ENCODE results near the gene UBASH3A. TPM values are rescaled to one million over a fixed set of nuclear protein-coding genes. Genes with fewer than 3 reads are reported as not detected.

Gene UBASH3A
- total RNA-seq, 1 experiment from 2014 or later, result 0.07 TPM

DNA sequence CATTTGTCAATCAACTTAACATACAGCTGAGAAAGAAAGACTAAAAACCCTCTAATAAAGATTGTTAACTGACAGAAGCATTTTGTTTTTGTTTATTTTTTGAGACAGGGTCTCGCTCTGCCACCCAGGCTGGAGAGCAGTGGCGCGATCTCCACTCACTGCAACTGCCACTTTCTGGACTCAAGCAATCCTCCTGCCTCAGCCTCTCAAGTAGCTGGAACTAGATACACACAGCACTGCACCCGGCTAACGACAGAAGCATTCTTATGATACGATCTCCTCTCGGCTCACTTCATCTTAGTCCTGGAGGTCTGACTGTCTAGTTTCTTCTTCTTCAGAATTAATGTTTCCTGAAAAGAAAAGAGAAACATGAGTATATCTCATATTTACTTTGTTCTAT is 68.8 kb downstream of the UBASH3A start:
- intact Hi-C loops (cut with micrococcal nuclease), result no loop called here
- RAD21 ChIA-PET (ENCODE audit: low non-redundant PET in 1 of 2, low total read pairs in 2 of 2, uncharacterized antibody in 2 of 2, unreplicated experiment in 2 of 2), result no interaction called here
- Histone ChIP-seq H3K27ac (ENCODE audit: low read depth, low read length) (no peak overlapping the region), H2AFZ (ENCODE audit: low read depth, low read length, poor library complexity, severe bottlenecking) (no peak overlapping the region), H3K9me3 (ENCODE audit: control insufficient read depth in 1 of 2, insufficient read depth in 1 of 2, low read depth in 1 of 2, low read length in 2 of 2) (no peaks in the 10 kb centered on the region), H3K79me2 (ENCODE audit: insufficient read depth, low read length) (no peaks in the 10 kb centered on the region), H3K4me1 (ENCODE audit: control insufficient read depth in 1 of 2, insufficient read depth in 2 of 2, low read length in 2 of 2) (peaks cover 12 to 20% of the 10 kb centered on the region in 2 experiments), H3K4me3 (replicated peaks in 1 of 2; ENCODE audit: low read depth in 1 of 2, low read length in 2 of 2) (no peak overlapping the region), H3K9ac (ENCODE audit: low read length) (no peak overlapping the region), H4K20me1 (ENCODE audit: insufficient read depth) (no peaks in the 10 kb centered on the region), H3K9me2 (ENCODE audit: insufficient read depth) (no peaks in the 10 kb centered on the region), H3K4me2 (ENCODE audit: low read length) (no peak overlapping the region), H3K27me3 (ENCODE audit: insufficient read depth, low read length) (no peaks in the 10 kb centered on the region), H3K36me3 (ENCODE audit: control insufficient read depth in 1 of 2, insufficient read depth in 2 of 2, low read length in 2 of 2) (no peaks in the 10 kb centered on the region)
- BruUV-seq (replicated peaks), result no TSS peak
- TF ChIP-seq RAD21 (IDR thresholded peaks at IDR 0.05; ENCODE audit: low read depth), result no peak
- no peak for TF ChIP-seq ZFX (IDR thresholded peaks at IDR 0.05)
- TF ChIP-seq POLR2A (IDR thresholded peaks at IDR 0.05; ENCODE audit: borderline replicate concordance, extremely low read depth, insufficient read depth, insufficient read length), result no peak
- no peak for TF ChIP-seq EZH2 (IDR thresholded peaks at IDR 0.05)
- TF ChIP-seq, protein P1, sequence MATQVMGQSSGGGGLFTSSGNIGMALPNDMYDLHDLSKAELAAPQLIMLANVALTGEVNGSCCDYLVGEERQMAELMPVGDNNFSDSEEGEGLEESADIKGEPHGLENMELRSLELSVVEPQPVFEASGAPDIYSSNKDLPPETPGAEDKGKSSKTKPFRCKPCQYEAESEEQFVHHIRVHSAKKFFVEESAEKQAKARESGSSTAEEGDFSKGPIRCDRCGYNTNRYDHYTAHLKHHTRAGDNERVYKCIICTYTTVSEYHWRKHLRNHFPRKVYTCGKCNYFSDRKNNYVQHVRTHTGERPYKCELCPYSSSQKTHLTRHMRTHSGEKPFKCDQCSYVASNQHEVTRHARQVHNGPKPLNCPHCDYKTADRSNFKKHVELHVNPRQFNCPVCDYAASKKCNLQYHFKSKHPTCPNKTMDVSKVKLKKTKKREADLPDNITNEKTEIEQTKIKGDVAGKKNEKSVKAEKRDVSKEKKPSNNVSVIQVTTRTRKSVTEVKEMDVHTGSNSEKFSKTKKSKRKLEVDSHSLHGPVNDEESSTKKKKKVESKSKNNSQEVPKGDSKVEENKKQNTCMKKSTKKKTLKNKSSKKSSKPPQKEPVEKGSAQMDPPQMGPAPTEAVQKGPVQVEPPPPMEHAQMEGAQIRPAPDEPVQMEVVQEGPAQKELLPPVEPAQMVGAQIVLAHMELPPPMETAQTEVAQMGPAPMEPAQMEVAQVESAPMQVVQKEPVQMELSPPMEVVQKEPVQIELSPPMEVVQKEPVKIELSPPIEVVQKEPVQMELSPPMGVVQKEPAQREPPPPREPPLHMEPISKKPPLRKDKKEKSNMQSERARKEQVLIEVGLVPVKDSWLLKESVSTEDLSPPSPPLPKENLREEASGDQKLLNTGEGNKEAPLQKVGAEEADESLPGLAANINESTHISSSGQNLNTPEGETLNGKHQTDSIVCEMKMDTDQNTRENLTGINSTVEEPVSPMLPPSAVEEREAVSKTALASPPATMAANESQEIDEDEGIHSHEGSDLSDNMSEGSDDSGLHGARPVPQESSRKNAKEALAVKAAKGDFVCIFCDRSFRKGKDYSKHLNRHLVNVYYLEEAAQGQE (IDR thresholded peaks at IDR 0.05; ENCODE audit: low read depth), result no peak
- no peak for TF ChIP-seq YY1 (IDR thresholded peaks at IDR 0.05; ENCODE audit: extremely low read depth, insufficient replicate concordance, low read depth, low read length)
- TF ChIP-seq, protein P2, sequence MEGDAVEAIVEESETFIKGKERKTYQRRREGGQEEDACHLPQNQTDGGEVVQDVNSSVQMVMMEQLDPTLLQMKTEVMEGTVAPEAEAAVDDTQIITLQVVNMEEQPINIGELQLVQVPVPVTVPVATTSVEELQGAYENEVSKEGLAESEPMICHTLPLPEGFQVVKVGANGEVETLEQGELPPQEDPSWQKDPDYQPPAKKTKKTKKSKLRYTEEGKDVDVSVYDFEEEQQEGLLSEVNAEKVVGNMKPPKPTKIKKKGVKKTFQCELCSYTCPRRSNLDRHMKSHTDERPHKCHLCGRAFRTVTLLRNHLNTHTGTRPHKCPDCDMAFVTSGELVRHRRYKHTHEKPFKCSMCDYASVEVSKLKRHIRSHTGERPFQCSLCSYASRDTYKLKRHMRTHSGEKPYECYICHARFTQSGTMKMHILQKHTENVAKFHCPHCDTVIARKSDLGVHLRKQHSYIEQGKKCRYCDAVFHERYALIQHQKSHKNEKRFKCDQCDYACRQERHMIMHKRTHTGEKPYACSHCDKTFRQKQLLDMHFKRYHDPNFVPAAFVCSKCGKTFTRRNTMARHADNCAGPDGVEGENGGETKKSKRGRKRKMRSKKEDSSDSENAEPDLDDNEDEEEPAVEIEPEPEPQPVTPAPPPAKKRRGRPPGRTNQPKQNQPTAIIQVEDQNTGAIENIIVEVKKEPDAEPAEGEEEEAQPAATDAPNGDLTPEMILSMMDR (IDR thresholded peaks at IDR 0.05 in 2 of 3, conservative IDR thresholded peaks at IDR 0.05 in 1 of 3; ENCODE audit: borderline replicate concordance in 1 of 3, insufficient read depth in 1 of 3, low read depth in 2 of 3, low read length in 2 of 3), result no peak
- no peak for TF ChIP-seq EZH2phosphoT487 (IDR thresholded peaks at IDR 0.05; ENCODE audit: borderline replicate concordance)
- no peak for TF ChIP-seq ELF1 (IDR thresholded peaks at IDR 0.05; ENCODE audit: borderline replicate concordance, low read depth)
- no peak for TF ChIP-seq ZNF274 (IDR thresholded peaks at IDR 0.05; ENCODE audit: low read depth, low read length)
- TF ChIP-seq JUND (IDR thresholded peaks at IDR 0.05), result no peak
- TF ChIP-seq SRF (IDR thresholded peaks at IDR 0.05; ENCODE audit: low read depth), result no peak
- TF ChIP-seq CBX3 (IDR thresholded peaks at IDR 0.05; ENCODE audit: low read depth), result no peak
- no peak for TF ChIP-seq TCF7L2 (IDR thresholded peaks at IDR 0.05; ENCODE audit: borderline replicate concordance, extremely low read depth, insufficient read depth, insufficient read length)
- no peak for TF ChIP-seq SIN3A (IDR thresholded peaks at IDR 0.05; ENCODE audit: low read depth)
- TF ChIP-seq, protein P3, sequence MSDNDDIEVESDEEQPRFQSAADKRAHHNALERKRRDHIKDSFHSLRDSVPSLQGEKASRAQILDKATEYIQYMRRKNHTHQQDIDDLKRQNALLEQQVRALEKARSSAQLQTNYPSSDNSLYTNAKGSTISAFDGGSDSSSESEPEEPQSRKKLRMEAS (IDR thresholded peaks at IDR 0.05), result no peak
- no peak for TF ChIP-seq CEBPB (IDR thresholded peaks at IDR 0.05; ENCODE audit: low read depth)
- TF ChIP-seq EGR1 (IDR thresholded peaks at IDR 0.05; ENCODE audit: low read depth), result no peak
- POLR2A ChIA-PET, result no interaction called here
- DNase-seq (ENCODE audit: low read depth, low spot score) (no peak), ATAC-seq (no peak)
- CTCF ChIA-PET, result no interaction called here

Measured in HCT116 (cell line).